IPS DF 6.9 (cell line): Measurements from ENCODE around the gene HPCAL1.

ENCODE experiments used
- DNase-seq: peaks from one replicate; pipeline ENCODE4 v3.0.0-alpha.2; 2013; ENCODE audit warnings: low read depth, low spot score
- H3K27ac ChIP-seq: one replicate; pipeline ENCODE4 v1.5.1; 2013; ENCODE audit warnings: low read length, control low read depth
- H3K27me3 ChIP-seq: 2 replicates; pipeline ENCODE4 v1.6.1; 2013; ENCODE audit warnings: mild to moderate bottlenecking, low read length; ENCODE audit not compliant: control insufficient read depth, insufficient read depth
- H3K36me3 ChIP-seq: 2 replicates; pipeline ENCODE4 v1.6.1; 2013; ENCODE audit warnings: low read length; ENCODE audit not compliant: control insufficient read depth, insufficient read depth
- H3K4me1 ChIP-seq: 2 replicates; pipeline ENCODE4 v1.6.1; 2013; ENCODE audit warnings: low read length; ENCODE audit not compliant: control insufficient read depth, insufficient read depth
- H3K4me3 ChIP-seq: 2 replicates; pipeline ENCODE4 v1.5.1; 2013; ENCODE audit warnings: mild to moderate bottlenecking, low read length
- H3K9me3 ChIP-seq: 2 replicates; pipeline ENCODE4 v1.6.1; 2013; ENCODE audit warnings: low read length, inconsistent platforms; ENCODE audit not compliant: control insufficient read depth, insufficient read depth
- WGBS: extraction: QIAGEN DNeasy Blood & Tissue Kit; methylation state at CpG from one replicate; pipeline ENCODE4 v1.1.7; 2013; ENCODE audit warnings: mixed read lengths, missing lambda C conversion rate; ENCODE audit not compliant: insufficient read length, insufficient coverage; 5-methylcytosine and 5-hydroxymethylcytosine counted together

Gene HPCAL1

GRCh38 chr2:10302479-10303180 lies at the start of gene HPCAL1:
Gene HPCAL1, plus strand, starts transcription at chr2:10302904. Its CDS starts 116,854 bp downstream, at chr2:10419758.
- no CpG with 5 or more reads among the region's 87 CpGs for WGBS
- H3K27ac ChIP-seq: no peak within 1 kb of the TSS
- DNase-seq: peak; percentile 75
- H3K4me3 ChIP-seq: peak within 1 kb of the TSS; percentile 55
- peaks cover 12% of the 10 kb centered on the region for H3K4me1 ChIP-seq
- H3K36me3 ChIP-seq: no peaks in the 10 kb centered on the region
- no peaks in the 10 kb centered on the region for H3K9me3 ChIP-seq
- H3K27me3 ChIP-seq: peaks cover 25% of the 10 kb centered on the region

GRCh38 chr2:10253596-10254372 lies 48.9 kb upstream of the HPCAL1 start:
- Histone ChIP-seq H3K27ac (no peak overlapping the region), H3K9me3 (no peaks in the 10 kb centered on the region), H3K27me3 (no peaks in the 10 kb centered on the region), H3K4me1 (no peaks in the 10 kb centered on the region), H3K36me3 (no peaks in the 10 kb centered on the region), H3K4me3 (no peak overlapping the region)
- DNase-seq: no peak
- no CpG with 5 or more reads among the region's 18 CpGs for WGBS

GRCh38 chr2:10254373-10255188 lies 48.1 kb upstream of the HPCAL1 start:
- H3K4me3 ChIP-seq: no peak overlapping the region
- DNase-seq: no peak
- no peaks in the 10 kb centered on the region for H3K36me3 ChIP-seq
- H3K27ac ChIP-seq: no peak overlapping the region
- H3K9me3 ChIP-seq: no peaks in the 10 kb centered on the region
- H3K4me1 ChIP-seq: no peaks in the 10 kb centered on the region
- WGBS: no CpG with 5 or more reads among the region's 31 CpGs
- no peaks in the 10 kb centered on the region for H3K27me3 ChIP-seq

DNA sequence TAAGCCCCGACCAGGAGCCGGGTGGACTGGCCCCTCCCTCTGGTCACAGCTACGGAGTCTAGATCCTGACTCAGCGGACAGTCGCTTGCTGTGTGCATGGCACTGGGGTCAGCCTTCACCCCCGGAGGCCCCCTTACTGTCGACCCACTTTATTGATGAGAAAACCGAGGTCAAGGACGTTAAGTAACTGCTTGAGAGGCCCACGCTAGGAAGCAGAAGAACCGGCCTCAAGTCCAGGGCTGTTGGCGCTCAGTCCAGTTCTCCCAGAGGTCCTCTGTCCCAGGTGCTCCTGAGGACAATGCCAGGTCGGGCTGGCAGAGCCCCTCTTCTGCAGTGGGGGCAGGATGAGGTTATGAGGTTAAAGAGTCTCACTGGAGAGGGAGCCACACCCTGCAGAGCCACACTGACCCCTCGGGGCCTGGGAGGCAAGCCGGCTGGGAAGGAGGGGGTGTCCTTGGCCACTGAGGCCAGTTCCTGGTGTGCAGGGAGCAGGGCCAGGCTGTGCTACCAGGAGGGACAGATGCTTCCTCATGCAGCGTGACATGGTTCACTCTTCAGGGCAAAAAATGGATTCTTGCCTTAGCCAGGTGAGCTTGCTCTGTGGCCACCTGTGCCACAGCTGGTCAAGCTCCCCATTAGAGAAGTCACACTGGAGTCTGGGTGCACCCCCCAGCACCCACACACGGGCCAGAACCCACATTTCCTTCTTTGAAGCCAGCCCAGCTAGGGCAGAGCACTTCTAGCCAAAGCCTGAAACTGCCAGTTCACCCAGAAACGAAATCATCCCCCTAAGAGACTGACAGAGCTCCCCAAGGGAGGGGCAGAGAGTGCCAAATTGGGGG lies 47.3 kb upstream of the HPCAL1 start:
- H3K4me1 ChIP-seq: no peaks in the 10 kb centered on the region
- no peak overlapping the region for H3K4me3 ChIP-seq
- H3K27ac ChIP-seq: no peak overlapping the region
- H3K9me3 ChIP-seq: no peaks in the 10 kb centered on the region
- no peaks in the 10 kb centered on the region for H3K36me3 ChIP-seq
- no peaks in the 10 kb centered on the region for H3K27me3 ChIP-seq
- WGBS: no CpG with 5 or more reads among the region's 18 CpGs
- no peak for DNase-seq

GRCh38 chr2:10256031-10256514 lies 46.6 kb upstream of the HPCAL1 start:
- no CpG with 5 or more reads among the region's 15 CpGs for WGBS
- DNase-seq: no peak
- Histone ChIP-seq H3K9me3 (no peaks in the 10 kb centered on the region), H3K27me3 (no peaks in the 10 kb centered on the region), H3K4me1 (no peaks in the 10 kb centered on the region), H3K27ac (no peak overlapping the region), H3K4me3 (no peak overlapping the region), H3K36me3 (no peaks in the 10 kb centered on the region)

DNA sequence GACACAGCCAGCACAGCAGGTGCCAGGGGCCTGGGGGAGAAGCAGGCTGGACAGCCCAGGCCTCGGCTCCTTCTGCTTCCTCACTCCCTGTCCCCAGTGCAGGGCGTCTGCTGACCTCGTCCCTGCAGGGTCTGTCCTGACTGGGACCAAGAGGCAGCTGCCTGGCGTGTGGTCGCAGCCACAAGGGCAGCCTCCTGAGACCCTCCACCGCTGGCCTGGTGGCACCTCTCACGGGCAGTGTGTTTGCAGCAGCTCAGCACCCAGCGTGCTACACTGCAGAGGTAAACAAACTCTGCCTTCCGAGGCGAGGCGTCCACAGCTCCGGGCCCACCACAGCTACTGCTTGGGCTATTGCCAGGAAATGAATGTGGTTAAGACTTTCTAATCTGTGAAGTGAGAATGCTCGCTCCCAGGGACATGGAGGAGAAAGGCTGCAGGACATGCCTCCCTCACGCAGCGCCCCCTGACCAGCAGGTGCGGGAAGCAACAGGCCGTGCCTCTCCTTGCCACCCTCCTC lies 46.1 kb upstream of the HPCAL1 start:
- DNase-seq: no peak
- Histone ChIP-seq H3K36me3 (no peaks in the 10 kb centered on the region), H3K4me1 (no peaks in the 10 kb centered on the region), H3K27me3 (no peaks in the 10 kb centered on the region), H3K9me3 (no peaks in the 10 kb centered on the region), H3K27ac (no peak overlapping the region), H3K4me3 (no peak overlapping the region)
- WGBS: no CpG with 5 or more reads among the region's 17 CpGs

- Histone ChIP-seq H3K27me3 (no peaks in the 10 kb centered on the region), H3K9me3 (no peaks in the 10 kb centered on the region), H3K4me1 (no peaks in the 10 kb centered on the region), H3K36me3 (no peaks in the 10 kb centered on the region), H3K27ac (no peak overlapping the region), H3K4me3 (no peak overlapping the region)
- WGBS: no CpG with 5 or more reads among the region's 9 CpGs
- no peak for DNase-seq
Measured at GRCh38 chr2:10257036-10257435, 45.7 kb upstream of the HPCAL1 start.

DNA sequence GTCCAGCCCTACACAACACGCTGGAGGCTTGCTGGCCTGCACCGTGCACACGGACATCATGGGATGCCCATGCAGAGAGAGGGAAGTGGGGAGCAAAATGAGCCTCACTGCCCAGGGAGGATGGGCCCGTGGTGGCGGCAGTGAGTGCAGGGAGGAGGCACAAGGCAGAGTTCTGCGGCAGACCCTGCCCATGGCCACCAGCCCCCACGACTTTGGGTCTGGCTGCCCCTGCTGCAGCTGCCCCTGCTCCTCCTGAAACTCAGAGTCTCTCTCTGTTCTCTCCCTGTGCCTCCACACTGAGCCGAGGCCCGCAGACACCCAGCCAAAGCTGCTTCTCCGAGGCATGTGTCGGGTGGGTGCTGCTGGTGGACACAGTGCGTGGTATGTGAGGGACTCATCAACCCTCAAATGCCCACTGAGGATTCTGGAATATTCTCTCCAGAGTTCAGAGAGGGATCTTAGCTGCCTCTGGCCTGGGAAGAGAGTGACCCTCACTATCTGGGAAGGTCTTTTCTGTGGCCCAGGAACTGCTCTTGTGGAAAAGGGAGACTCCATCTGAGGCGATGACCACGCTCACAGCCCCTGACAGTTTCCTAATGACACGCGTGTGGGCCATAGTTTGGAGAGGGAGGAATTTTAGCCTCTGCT lies 45.1 kb upstream of the HPCAL1 start:
- no CpG with 5 or more reads among the region's 16 CpGs for WGBS
- no peaks in the 10 kb centered on the region for H3K36me3 ChIP-seq
- no peak overlapping the region for H3K27ac ChIP-seq
- no peaks in the 10 kb centered on the region for H3K9me3 ChIP-seq
- H3K4me1 ChIP-seq: no peaks in the 10 kb centered on the region
- no peaks in the 10 kb centered on the region for H3K27me3 ChIP-seq
- no peak overlapping the region for H3K4me3 ChIP-seq
- DNase-seq: no peak

GRCh38 chr2:10258326-10258725 lies 44.4 kb upstream of the HPCAL1 start:
- Histone ChIP-seq H3K36me3 (no peaks in the 10 kb centered on the region), H3K27me3 (no peaks in the 10 kb centered on the region), H3K27ac (no peak overlapping the region), H3K4me3 (no peak overlapping the region), H3K9me3 (no peaks in the 10 kb centered on the region), H3K4me1 (no peaks in the 10 kb centered on the region)
- no peak for DNase-seq
- WGBS: no CpG with 5 or more reads among the region's 5 CpGs
